Liver (tissue), 9 donors: ENCODE data around the gene NMUR1. TPM values are rescaled to one million over a fixed set of nuclear protein-coding genes. Genes with fewer than 3 reads are reported as not detected.

Source experiments
- DNase-seq: peaks from one replicate; pipeline ENCODE4 v3.0.0-alpha.2; 2017; ENCODE audit warnings: low spot score
- H3K27ac ChIP-seq, 2 donors: one replicate each; pipeline ENCODE4 v1.7.0; 2013; ENCODE audit warnings: inconsistent platforms in 2 of 2, low read length in 2 of 2, control low read depth in 1 of 2, low read depth in 1 of 2, mild to moderate bottlenecking in 1 of 2
- H3K27me3 ChIP-seq, 4 donors: one replicate each; pipeline versions ENCODE4 v1.6.1 to v1.7.0; 2013; ENCODE audit warnings: low read length in 3 of 4, inconsistent platforms in 1 of 4, mild to moderate bottlenecking in 1 of 4, moderate library complexity in 1 of 4; ENCODE audit not compliant: control insufficient read depth in 4 of 4, insufficient read depth in 4 of 4
- H3K36me3 ChIP-seq, 4 donors: one replicate each; pipeline versions ENCODE4 v1.6.1 to v1.7.0; 2013; ENCODE audit warnings: low read length in 3 of 4, mild to moderate bottlenecking in 3 of 4, low read depth in 1 of 4, moderate library complexity in 1 of 4; ENCODE audit not compliant: control insufficient read depth in 4 of 4, insufficient read depth in 3 of 4
- H3K4me1 ChIP-seq, 4 donors: one replicate each; pipeline versions ENCODE4 v1.6.1 to v1.7.0; 2013; ENCODE audit warnings: low read length in 3 of 4, mild to moderate bottlenecking in 3 of 4, moderate library complexity in 1 of 4; ENCODE audit not compliant: control insufficient read depth in 4 of 4, insufficient read depth in 4 of 4
- H3K4me3 ChIP-seq, 3 donors: one replicate each; pipeline versions ENCODE4 v1.6.1 to v1.7.0; 2013; ENCODE audit warnings: low read length in 3 of 3, control low read depth in 1 of 3, low read depth in 1 of 3, mild to moderate bottlenecking in 1 of 3
- H3K9ac ChIP-seq, 2 donors: one replicate each; pipeline ENCODE4 v1.7.0; 2013; ENCODE audit warnings: low read length in 2 of 2, mild to moderate bottlenecking in 2 of 2, moderate library complexity in 2 of 2, control low read depth in 1 of 2, low read depth in 1 of 2
- H3K9me3 ChIP-seq, 4 donors: one replicate each; pipeline versions ENCODE4 v1.6.1 to v1.7.0; 2013; ENCODE audit warnings: low read length in 3 of 4; ENCODE audit not compliant: control insufficient read depth in 4 of 4
- ATF3 ChIP-seq: IDR thresholded peaks from 2 replicates; pipeline ENCODE4 v1.6.1; 2016; ENCODE audit warnings: antibody characterized with exemption
- EGR1 ChIP-seq, 2 donors: IDR thresholded peaks; 2 replicates each; pipeline ENCODE4 v1.6.1; 2016 to 2018; ENCODE audit warnings: antibody characterized with exemption in 2 of 2, low read depth in 2 of 2
- FOXA1 ChIP-seq: IDR thresholded peaks from 2 replicates; pipeline ENCODE4 v1.6.1; 2016; ENCODE audit warnings: antibody characterized with exemption
- FOXA2 ChIP-seq: IDR thresholded peaks from 2 replicates; pipeline ENCODE4 v1.6.1; 2016; ENCODE audit warnings: antibody characterized with exemption
- GABPA ChIP-seq, 2 donors: IDR thresholded peaks in 1 of 2; conservative IDR thresholded peaks in 1 of 2; 2 replicates each; pipeline ENCODE4 v1.6.1; 2016; ENCODE audit warnings: antibody characterized with exemption in 2 of 2, mild to moderate bottlenecking in 1 of 2, moderate library complexity in 1 of 2
- HNF4A ChIP-seq, 2 donors: conservative IDR thresholded peaks; 2 replicates each; pipeline ENCODE4 v1.6.1; 2016; ENCODE audit warnings: antibody characterized with exemption in 2 of 2, mild to moderate bottlenecking in 2 of 2
- HNF4G ChIP-seq: IDR thresholded peaks from 2 replicates; pipeline ENCODE4 v1.6.1; 2016; ENCODE audit warnings: antibody characterized with exemption
- JUND ChIP-seq, 2 donors: IDR thresholded peaks; 2 replicates each; pipeline ENCODE4 v1.6.1; 2016; ENCODE audit warnings: antibody characterized with exemption in 2 of 2
- MAX ChIP-seq: IDR thresholded peaks from 2 replicates; pipeline ENCODE4 v1.6.1; 2016; ENCODE audit warnings: antibody characterized with exemption
- NR2F2 ChIP-seq: IDR thresholded peaks from 2 replicates; pipeline ENCODE4 v1.6.1; 2016; ENCODE audit warnings: antibody characterized with exemption
- RAD21 ChIP-seq, 2 donors: IDR thresholded peaks; 2 replicates each; pipeline ENCODE4 v1.6.1; 2016; ENCODE audit warnings: antibody characterized with exemption in 2 of 2, mild to moderate bottlenecking in 2 of 2
- REST ChIP-seq: IDR thresholded peaks from 2 replicates; pipeline ENCODE4 v1.6.1; 2016; ENCODE audit warnings: antibody characterized with exemption, mild to moderate bottlenecking
- RXRA ChIP-seq, 2 donors: IDR thresholded peaks; 2 replicates each; pipeline ENCODE4 v1.6.1; 2017 to 2018; ENCODE audit warnings: antibody characterized with exemption in 2 of 2, mild to moderate bottlenecking in 1 of 2
- SP1 ChIP-seq: IDR thresholded peaks from 2 replicates; pipeline ENCODE4 v1.6.1; 2018; ENCODE audit warnings: antibody characterized with exemption, mild to moderate bottlenecking
- TAF1 ChIP-seq: conservative IDR thresholded peaks from 2 replicates; pipeline ENCODE4 v1.6.1; 2016; ENCODE audit warnings: antibody characterized with exemption, mild to moderate bottlenecking
- YY1 ChIP-seq: IDR thresholded peaks from 2 replicates; pipeline ENCODE4 v1.6.1; 2016; ENCODE audit warnings: antibody characterized with exemption, mild to moderate bottlenecking
- ZBTB33 ChIP-seq: IDR thresholded peaks from 2 replicates; pipeline ENCODE4 v1.6.1; 2016; ENCODE audit warnings: antibody characterized with exemption
- WGBS: extraction: QIAGEN DNeasy Blood & Tissue Kit; methylation state at CpG from one replicate; pipeline ENCODE4 v1.1.7; 2013; 5-methylcytosine and 5-hydroxymethylcytosine counted together
- polyA plus RNA-seq, 2 donors: library from polyadenylated mRNA; stranded (reverse) in 1 of 2; unstranded in 1 of 2; fragments of 200-250 nt in 1 of 2; fragments of >200 nt in 1 of 2; fragmentation: Nextera tagmentation in 1 of 2; extraction: Ambion mirVana in 1 of 2; gene quantifications; one replicate each; pipeline versions ENCODE4 v1.2.1 to v1.2.3, GENCODE V29; 2013 to 2015
- total RNA-seq, 2 donors: library from RNA; depleted of rRNA; stranded (reverse); fragments of >200 nt; gene quantifications; one replicate each; pipeline ENCODE4 v1.2.3, GENCODE V29; 2014
- TF ChIP-seq, protein P1 (sequence below): fragments of 150-350 bp; IDR thresholded peaks from 2 replicates; pipeline ENCODE4 v1.5.1; 2017; ENCODE audit warnings: improper control_type of control experiment, low read depth, low read length; ENCODE audit not compliant: missing input control
- donor health status: healthy.
- donor health status: healthy.
- donor health status: healthy.
- donor health status: healthy.
- donor health status: healthy.

Gene NMUR1
- total and polyA plus RNA-seq, 4 donors: 0.23 to 0.84 (median 0.52) TPM

DNA sequence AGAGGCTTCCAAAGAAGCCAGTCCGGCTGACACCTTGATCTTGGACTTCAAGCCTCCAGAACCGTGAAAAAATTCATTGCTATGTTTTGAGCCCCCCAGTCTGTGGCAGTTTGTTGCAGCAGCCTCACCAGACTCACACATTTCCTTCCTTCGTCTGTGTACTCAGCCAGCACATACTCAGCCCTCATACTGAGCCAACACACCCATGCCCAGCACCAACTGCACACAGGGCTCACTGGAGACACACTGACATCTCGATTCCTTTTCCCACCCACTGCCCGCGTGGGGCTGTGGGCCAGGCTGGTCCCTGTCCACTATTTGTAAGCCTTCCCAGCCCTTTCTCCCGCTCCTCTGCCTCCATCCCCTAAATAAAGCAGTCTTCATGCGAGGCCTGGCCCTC is 24.1 kb upstream of the NMUR1 start:
- Histone ChIP-seq H3K4me3 (no peak overlapping the region), H3K27me3 (no peaks in the 10 kb centered on the region), H3K27ac (peak overlapping the region; percentile 30 to 67), H3K9ac (no peak overlapping the region), H3K36me3 (no peaks in the 10 kb centered on the region), H3K4me1 (peaks cover 0 to 6% (median 0%) of the 10 kb centered on the region in 4 donors), H3K9me3 (no peaks in the 10 kb centered on the region)
- DNase-seq: no peak
- TF ChIP-seq HNF4A (conservative IDR thresholded peaks at IDR 0.05): no peak
- no peak for TF ChIP-seq HNF4G
- no peak for TF ChIP-seq RAD21 (IDR thresholded peaks at IDR 0.05)
- TF ChIP-seq TAF1: no peak
- no peak for TF ChIP-seq ZBTB33
- TF ChIP-seq MAX: no peak
- TF ChIP-seq NR2F2: no peak
- WGBS: 58% methylated on average over 8 of the region's 8 CpGs

GRCh38 chr2:231552752-231553151 is 22.5 kb upstream of the NMUR1 start:
- Histone ChIP-seq H3K4me3 (no peak overlapping the region), H3K36me3 (no peaks in the 10 kb centered on the region), H3K9me3 (no peaks in the 10 kb centered on the region), H3K4me1 (peaks cover 0 to 6% (median 0%) of the 10 kb centered on the region in 4 donors), H3K27me3 (no peaks in the 10 kb centered on the region), H3K27ac (no peak overlapping the region), H3K9ac (no peak overlapping the region)
- TF ChIP-seq TAF1 (no peak), FOXA1 (no peak), ZBTB33 (no peak), NR2F2 (no peak), EGR1 (IDR thresholded peaks at IDR 0.05; ENCODE audit: low read depth in 2 of 2) (no peak), JUND (IDR thresholded peaks at IDR 0.05) (no peak), FOXA2 (no peak), ATF3 (no peak), RAD21 (IDR thresholded peaks at IDR 0.05) (no peak), YY1 (no peak), RXRA (IDR thresholded peaks at IDR 0.05) (no peak), SP1 (no peak), GABPA (IDR thresholded peaks at IDR 0.05 in 1 of 2, conservative IDR thresholded peaks at IDR 0.05 in 1 of 2) (no peak), REST (no peak), HNF4A (conservative IDR thresholded peaks at IDR 0.05) (no peak), HNF4G (no peak), MAX (no peak)
- TF ChIP-seq, protein P1, sequence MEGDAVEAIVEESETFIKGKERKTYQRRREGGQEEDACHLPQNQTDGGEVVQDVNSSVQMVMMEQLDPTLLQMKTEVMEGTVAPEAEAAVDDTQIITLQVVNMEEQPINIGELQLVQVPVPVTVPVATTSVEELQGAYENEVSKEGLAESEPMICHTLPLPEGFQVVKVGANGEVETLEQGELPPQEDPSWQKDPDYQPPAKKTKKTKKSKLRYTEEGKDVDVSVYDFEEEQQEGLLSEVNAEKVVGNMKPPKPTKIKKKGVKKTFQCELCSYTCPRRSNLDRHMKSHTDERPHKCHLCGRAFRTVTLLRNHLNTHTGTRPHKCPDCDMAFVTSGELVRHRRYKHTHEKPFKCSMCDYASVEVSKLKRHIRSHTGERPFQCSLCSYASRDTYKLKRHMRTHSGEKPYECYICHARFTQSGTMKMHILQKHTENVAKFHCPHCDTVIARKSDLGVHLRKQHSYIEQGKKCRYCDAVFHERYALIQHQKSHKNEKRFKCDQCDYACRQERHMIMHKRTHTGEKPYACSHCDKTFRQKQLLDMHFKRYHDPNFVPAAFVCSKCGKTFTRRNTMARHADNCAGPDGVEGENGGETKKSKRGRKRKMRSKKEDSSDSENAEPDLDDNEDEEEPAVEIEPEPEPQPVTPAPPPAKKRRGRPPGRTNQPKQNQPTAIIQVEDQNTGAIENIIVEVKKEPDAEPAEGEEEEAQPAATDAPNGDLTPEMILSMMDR: no peak
- DNase-seq: no peak
